ENCODE results near the gene RNF11. TPM values are rescaled to one million over a fixed set of nuclear protein-coding genes. Genes with fewer than 3 reads are reported as not detected.

RNF11 gene
- total and polyA plus RNA-seq, 12 donors = 32.6 to 142 (median 117) TPM

DNA sequence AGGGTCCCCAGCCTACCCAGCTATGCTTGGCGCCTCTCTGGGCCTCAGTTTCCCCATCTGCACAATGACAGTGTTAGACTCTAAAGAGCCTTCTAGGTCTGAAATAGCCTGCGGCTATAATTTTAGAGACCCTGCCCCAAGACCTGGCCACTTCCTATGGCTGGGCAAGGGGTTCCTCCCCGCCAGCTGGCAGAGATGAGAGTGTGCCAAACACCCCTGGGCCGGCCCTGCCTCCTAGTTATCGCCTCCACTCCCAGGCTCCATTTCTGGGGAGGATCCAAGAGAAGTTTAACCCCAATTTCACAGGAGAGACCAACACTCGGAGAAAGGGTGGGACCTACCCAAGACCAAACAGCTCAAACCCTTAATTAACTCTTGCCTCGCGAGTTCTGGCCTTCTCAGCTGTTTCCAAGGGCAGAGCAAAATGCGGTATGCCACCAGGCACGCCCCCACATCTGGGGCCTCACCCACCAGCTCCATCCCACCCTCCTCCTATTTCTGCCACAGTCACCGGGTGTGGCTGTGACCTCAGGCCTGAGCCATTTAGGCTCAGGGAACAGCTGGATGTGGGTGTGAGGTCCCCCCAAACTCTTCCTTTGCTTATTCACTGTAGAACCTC, 58.6 kb downstream of the RNF11 start:
- Histone ChIP-seq H3K36me3 (replicated peaks in 1 of 2) (no peaks in the 10 kb centered on the region), H3K4me3 (no peak overlapping the region), H3K9me3 (replicated peaks in 1 of 3) (no peaks in the 10 kb centered on the region), H3K27ac (no peak overlapping the region), H3K27me3 (no peaks in the 10 kb centered on the region), H3K4me1 (replicated peaks in 1 of 2) (no peaks in the 10 kb centered on the region)
- WGBS, 4 donors = 62 to 79% (median 74%) methylated on average over 11 of the region's 11 CpGs
- TF ChIP-seq CTCF (IDR thresholded peaks at IDR 0.05) (no peak), POLR2A (IDR thresholded peaks at IDR 0.05) (no peak)
- peak in 2 of 7 donors; percentile 11 to 34 for DNase-seq
- intact Hi-C loops (cut with DNase I) = loop anchor here (5.0 to 10.0 kb wide), 2 partner anchors 60 to 102 kb away; partner anchors contain the start of gene RNF11 (in 1 of the 2)

DNA sequence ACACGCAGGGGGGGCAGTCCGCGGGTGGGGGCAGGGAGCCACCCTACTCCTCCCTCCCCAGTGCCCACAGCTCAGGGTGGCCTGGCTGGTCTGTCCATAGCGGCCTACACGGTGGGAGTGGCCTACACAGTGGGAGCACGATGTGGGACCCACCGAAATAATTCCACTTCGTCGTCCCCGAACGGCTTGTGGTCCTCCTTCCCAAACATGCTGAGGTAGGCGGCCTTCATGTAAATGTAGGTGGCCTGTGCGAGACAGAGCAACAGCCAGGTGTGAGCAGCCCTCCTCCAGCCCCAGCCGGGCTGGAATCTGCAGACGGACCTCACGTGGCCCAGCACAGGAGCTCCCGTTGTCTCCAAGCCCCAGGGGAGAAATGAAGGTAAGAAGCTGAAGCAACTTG, 59.9 kb downstream of the RNF11 start:
- DNase-seq = peak in 2 of 7 donors; percentile 30 to 50
- no peaks in the 10 kb centered on the region for H3K27me3 ChIP-seq
- no peak overlapping the region for H3K4me3 ChIP-seq
- H3K36me3 ChIP-seq (replicated peaks in 1 of 2) = no peaks in the 10 kb centered on the region
- intact Hi-C loops (cut with DNase I) = loop anchor here (5.0 to 10.0 kb wide), 2 partner anchors 61 to 104 kb away; partner anchors contain the start of gene RNF11 (in 1 of the 2)
- H3K9me3 ChIP-seq (replicated peaks in 1 of 3) = no peaks in the 10 kb centered on the region
- H3K27ac ChIP-seq = no peak overlapping the region
- 85 to 94% (median 91%) methylated on average over 9 to 17 of the region's 17 CpGs for WGBS, 4 donors
- no peak for TF ChIP-seq POLR2A (IDR thresholded peaks at IDR 0.05)
- TF ChIP-seq CTCF (IDR thresholded peaks at IDR 0.05) = no peak
- no peaks in the 10 kb centered on the region for H3K4me1 ChIP-seq (replicated peaks in 1 of 2)

GRCh38 chr1:51296383-51297357, 60.6 kb downstream of the RNF11 start:
- H3K36me3 ChIP-seq (replicated peaks in 1 of 2) = no peaks in the 10 kb centered on the region
- TF ChIP-seq POLR2A (IDR thresholded peaks at IDR 0.05) = no peak
- peak; percentile 86 to 97 (median 94) for TF ChIP-seq CTCF (IDR thresholded peaks at IDR 0.05)
- DNase-seq = peak; percentile 80 to 93 (median 85)
- H3K27me3 ChIP-seq = no peaks in the 10 kb centered on the region
- 15 to 26% (median 20%) methylated on average over 10 to 33 of the region's 33 CpGs for WGBS, 4 donors
- H3K9me3 ChIP-seq (replicated peaks in 1 of 3) = no peaks in the 10 kb centered on the region
- peak overlapping the region in 3 of 4 donors; percentile 27 to 55 (median 28) for H3K4me3 ChIP-seq
- no peak overlapping the region for H3K27ac ChIP-seq
- intact Hi-C loops (cut with DNase I) = loop anchor here (5.0 to 10.0 kb wide), 2 partner anchors 62 to 104 kb away; partner anchors contain the start of gene RNF11 (in 1 of the 2)
- H3K4me1 ChIP-seq (replicated peaks in 1 of 2) = no peaks in the 10 kb centered on the region
